ENCODE data around the gene ACTN1. TPM values are rescaled to one million over a fixed set of nuclear protein-coding genes. Genes with fewer than 3 reads are reported as not detected.

The ACTN1 gene
- total RNA-seq, 4 donors from 2014 or later, result 958 to 2,110 (median 1,439) TPM

GRCh38 chr14:68932686-68933085 lies 46.4 kb downstream of the ACTN1 start:
- no peak for DNase-seq (ENCODE audit: extremely low spot score)
- intact Hi-C loops (cut with DNase I), result no loop called here
- 77% methylated on average over 5 of the region's 5 CpGs for WGBS
- H3K27me3 ChIP-seq, result no peaks in the 10 kb centered on the region
- no peaks in the 10 kb centered on the region for H3K36me3 ChIP-seq
- H3K4me1 ChIP-seq, result peaks cover 78 to 100% (median 100%) of the 10 kb centered on the region in 4 donors
- H3K4me3 ChIP-seq, result no peak overlapping the region
- no peaks in the 10 kb centered on the region for H3K9me3 ChIP-seq
- no peak for TF ChIP-seq CTCF (IDR thresholded peaks at IDR 0.05)
- no peak for TF ChIP-seq EP300 (IDR thresholded peaks at IDR 0.05)
- peak overlapping the region; percentile 90 to 98 (median 97) for H3K27ac ChIP-seq (replicated peaks in 1 of 4)

GRCh38 chr14:68932231-68932630 lies 46.9 kb downstream of the ACTN1 start:
- TF ChIP-seq POLR2A (IDR thresholded peaks at IDR 0.05; ENCODE audit: low read depth) (no peak), EP300 (IDR thresholded peaks at IDR 0.05) (no peak), POLR2AphosphoS5 (IDR thresholded peaks at IDR 0.05) (no peak), CTCF (IDR thresholded peaks at IDR 0.05) (no peak)
- no peak for DNase-seq (ENCODE audit: extremely low spot score)
- peaks cover 74 to 100% (median 100%) of the 10 kb centered on the region in 4 donors for H3K4me1 ChIP-seq
- 33% methylated on average over 4 of the region's 4 CpGs for WGBS
- H3K36me3 ChIP-seq, result no peaks in the 10 kb centered on the region
- H3K9me3 ChIP-seq, result no peaks in the 10 kb centered on the region
- intact Hi-C loops (cut with DNase I), result no loop called here
- H3K4me3 ChIP-seq, result peak overlapping the region in 1 of 4 donors; percentile 9
- no peaks in the 10 kb centered on the region for H3K27me3 ChIP-seq
- H3K27ac ChIP-seq (replicated peaks in 1 of 4), result peak overlapping the region; percentile 90 to 98 (median 97)

GRCh38 chr14:68931474-68932051 lies 47.5 kb downstream of the ACTN1 start:
- Histone ChIP-seq H3K9me3 (no peaks in the 10 kb centered on the region), H3K27ac (replicated peaks in 1 of 4) (peak overlapping the region; percentile 90 to 98 (median 97)), H3K27me3 (no peaks in the 10 kb centered on the region), H3K36me3 (no peaks in the 10 kb centered on the region), H3K4me1 (peaks cover 67 to 99% (median 97%) of the 10 kb centered on the region in 4 donors), H3K4me3 (peak overlapping the region in 2 of 4 donors; percentile 2 to 9)
- intact Hi-C loops (cut with DNase I), result no loop called here
- WGBS, result 54% methylated on average over 5 of the region's 5 CpGs
- DNase-seq (ENCODE audit: extremely low spot score), result no peak
- no peak for TF ChIP-seq EP300 (IDR thresholded peaks at IDR 0.05)
- peak; percentile 48 to 57 for TF ChIP-seq POLR2AphosphoS5 (IDR thresholded peaks at IDR 0.05)
- TF ChIP-seq POLR2A (IDR thresholded peaks at IDR 0.05; ENCODE audit: low read depth), result no peak
- peak in 1 of 3 experiments; percentile 9 for TF ChIP-seq CTCF (IDR thresholded peaks at IDR 0.05)

GRCh38 chr14:68931063-68931462 lies 48.0 kb downstream of the ACTN1 start:
- WGBS, result 71% methylated on average over 3 of the region's 3 CpGs
- Histone ChIP-seq H3K36me3 (no peaks in the 10 kb centered on the region), H3K4me3 (no peak overlapping the region), H3K4me1 (peaks cover 62 to 96% (median 93%) of the 10 kb centered on the region in 4 donors), H3K9me3 (no peaks in the 10 kb centered on the region), H3K27ac (replicated peaks in 1 of 4) (peak overlapping the region; percentile 90 to 98 (median 97)), H3K27me3 (no peaks in the 10 kb centered on the region)
- TF ChIP-seq POLR2AphosphoS5 (IDR thresholded peaks at IDR 0.05) (no peak), CTCF (IDR thresholded peaks at IDR 0.05) (no peak), POLR2A (IDR thresholded peaks at IDR 0.05; ENCODE audit: low read depth) (no peak), EP300 (IDR thresholded peaks at IDR 0.05) (no peak)
- intact Hi-C loops (cut with DNase I), result no loop called here
- DNase-seq (ENCODE audit: extremely low spot score), result no peak

Measured in esophagus muscularis mucosa (tissue), 4 donors.